NCI-H1694 (cell line): ENCODE measurements around the gene ACSL3.

Experiments
- DNase-seq: peaks from one replicate; lab custom pipeline; 2025; lab: John Stamatoyannopoulos, UW

The ACSL3 gene

GRCh38 chr2:222882484-222882928 is 21.7 kb downstream of the ACSL3 start:
- DNase-seq: no peak

- no peak for DNase-seq
Observed at GRCh38 chr2:222883420-222883819, 22.6 kb downstream of the ACSL3 start.

GRCh38 chr2:222884114-222884771 is 23.4 kb downstream of the ACSL3 start:
- DNase-seq: no peak

GRCh38 chr2:222884805-222885424 is 24.1 kb downstream of the ACSL3 start:
- no peak for DNase-seq

- DNase-seq: no peak
Observed at GRCh38 chr2:222887124-222887523, 26.3 kb downstream of the ACSL3 start.

- DNase-seq: no peak
Observed at GRCh38 chr2:222888716-222889115, 27.9 kb downstream of the ACSL3 start.

- DNase-seq: no peak
Observed at GRCh38 chr2:222891890-222892289, 31.1 kb downstream of the ACSL3 start.

- DNase-seq: no peak
Observed at GRCh38 chr2:222892321-222892720, 31.5 kb downstream of the ACSL3 start.

- DNase-seq: no peak
Observed at GRCh38 chr2:222892761-222893160, 31.9 kb downstream of the ACSL3 start.

- DNase-seq: no peak
Observed at GRCh38 chr2:222893716-222894115, 32.9 kb downstream of the ACSL3 start.

GRCh38 chr2:222895144-222895543 is 34.3 kb downstream of the ACSL3 start:
- no peak for DNase-seq

- DNase-seq: no peak
Observed at GRCh38 chr2:222897898-222898297, 37.1 kb downstream of the ACSL3 start.

- DNase-seq: no peak
Observed at GRCh38 chr2:222899413-222900181, 38.8 kb downstream of the ACSL3 start.

- DNase-seq: no peak
Observed at GRCh38 chr2:222900354-222900753, 39.5 kb downstream of the ACSL3 start.

GRCh38 chr2:222902660-222903059 is 41.8 kb downstream of the ACSL3 start:
- no peak for DNase-seq

- peak; percentile 61 for DNase-seq
Observed at GRCh38 chr2:222903234-222904220, 42.7 kb downstream of the ACSL3 start.

- DNase-seq: no peak
Observed at GRCh38 chr2:222904557-222905258, 43.9 kb downstream of the ACSL3 start.

- no peak for DNase-seq
Observed at GRCh38 chr2:222907048-222907447, 46.2 kb downstream of the ACSL3 start.

- no peak for DNase-seq
Observed at GRCh38 chr2:222907790-222908441, 47.1 kb downstream of the ACSL3 start.

- no peak for DNase-seq
Observed at GRCh38 chr2:222909286-222909685, 48.5 kb downstream of the ACSL3 start.

- DNase-seq: no peak
Observed at GRCh38 chr2:222912117-222912516, 51.3 kb downstream of the ACSL3 start.
